H1 (cell line): ENCODE measurements around the gene C19orf18. TPM values are rescaled to one million over a fixed set of nuclear protein-coding genes. Genes with fewer than 3 reads are reported as not detected.
A peak's percentile ranks its signal among the peaks of the same experiment; 100 is the strongest.

Experiments
- CHD7 ChIP-seq: fragments of 300-600 bp; sonication (generic); IDR thresholded peaks from 2 replicates; pipeline ENCODE4 v1.7.1; 2012; ENCODE audit warnings: low read length, moderate library complexity, mild to moderate bottlenecking, inconsistent platforms; ENCODE audit not compliant: insufficient replicate concordance
- EP300 ChIP-seq, 2 experiments: IDR thresholded peaks; 1 replicate in 1 of 2; 2 replicates in 1 of 2; pipeline ENCODE4 v1.6.1; 2011 to 2012; ENCODE audit warnings: low read depth in 2 of 2, low read length in 2 of 2, mild to moderate bottlenecking in 2 of 2, borderline replicate concordance in 1 of 2, inconsistent platforms in 1 of 2, moderate library complexity in 1 of 2
- HDAC6 ChIP-seq: IDR thresholded peaks from one replicate; pipeline ENCODE4 v1.7.1; 2012; ENCODE audit warnings: low read depth, mild to moderate bottlenecking, inconsistent platforms, low read length, moderate library complexity
- JUND ChIP-seq: IDR thresholded peaks from 2 replicates; pipeline ENCODE4 v1.6.1; 2011; ENCODE audit warnings: mild to moderate bottlenecking, improper control_type of control experiment, low read length
- NRF1 ChIP-seq: IDR thresholded peaks from 2 replicates; pipeline ENCODE4 v1.6.1; 2011; ENCODE audit warnings: mild to moderate bottlenecking, low read depth, low read length, improper control_type of control experiment
- RXRA ChIP-seq: IDR thresholded peaks from 2 replicates; pipeline ENCODE4 v1.6.1; 2011; ENCODE audit warnings: low read depth, mild to moderate bottlenecking, low read length, moderate library complexity; ENCODE audit not compliant: insufficient read depth
- SIRT6 ChIP-seq: IDR thresholded peaks from one replicate; pipeline ENCODE4 v1.7.1; 2012; ENCODE audit warnings: low read length, inconsistent platforms
- SP4 ChIP-seq: IDR thresholded peaks from 2 replicates; pipeline ENCODE4 v1.6.1; 2012; ENCODE audit warnings: low read length, inconsistent platforms
- TAF1 ChIP-seq: IDR thresholded peaks from 2 replicates; pipeline ENCODE4 v1.6.1; 2011; ENCODE audit warnings: mild to moderate bottlenecking, low read depth, low read length
- YY1 ChIP-seq: IDR thresholded peaks from 2 replicates; pipeline ENCODE4 v1.6.1; 2011; ENCODE audit warnings: low read depth, mild to moderate bottlenecking, low read length
- polyA plus RNA-seq, 7 experiments: library from polyadenylated mRNA; depleted of rRNA in 3 of 7; stranded (reverse) in 5 of 7; unstranded in 2 of 7; fragments of >200 nt in 5 of 7; fragments of 200-250 nt in 2 of 7; gene quantifications; 1 replicate in 5 of 7; 2 replicates in 1 of 7; 4 replicates in 1 of 7; pipeline versions ENCODE4 v1.2.1 to v1.2.3, GENCODE V29; 2011 to 2013; ENCODE audit warnings: missing spikeins in 2 of 7, mixed read lengths in 2 of 7
- total RNA-seq: library from RNA; stranded (reverse); fragmentation: NEBNext Ultra II Directional; extraction: Animal tissue kit (Norgen Biotek cat#: 25700); gene quantifications from 2 replicates; pipeline ENCODE4 v1.2.1, GENCODE V29; 2021
- TF ChIP-seq, protein P1 (sequence below): IDR thresholded peaks from 2 replicates; pipeline ENCODE4 v1.6.1; 2012; ENCODE audit warnings: inconsistent platforms

Gene C19orf18
- total and polyA plus RNA-seq, 2 of the 8 experiments (the other 6 are each of a cell fraction or from before 2014, with no cell fraction given), result 0.12 to 0.99 TPM

- no peak for TF ChIP-seq CHD7
- no peak for TF ChIP-seq SP4
- TF ChIP-seq NRF1, result no peak
- TF ChIP-seq JUND, result no peak
- TF ChIP-seq EP300 (IDR thresholded peaks at IDR 0.05; ENCODE audit: borderline replicate concordance in 1 of 2, low read depth in 2 of 2, low read length in 2 of 2), result peak in 1 of 2 experiments; percentile 71; a peak in 1 of 3 replicates
- TF ChIP-seq TAF1, result peak; percentile 85
- no peak for TF ChIP-seq SIRT6
- TF ChIP-seq, protein P1, sequence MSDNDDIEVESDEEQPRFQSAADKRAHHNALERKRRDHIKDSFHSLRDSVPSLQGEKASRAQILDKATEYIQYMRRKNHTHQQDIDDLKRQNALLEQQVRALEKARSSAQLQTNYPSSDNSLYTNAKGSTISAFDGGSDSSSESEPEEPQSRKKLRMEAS, result peak; percentile 88
- TF ChIP-seq RXRA, result no peak
- peak; percentile 17; the same call in 1 of the 2 replicates for TF ChIP-seq YY1
- TF ChIP-seq HDAC6, result no peak
Observed at GRCh38 chr19:57947419-57948134, 26.8 kb downstream of the C19orf18 start, which contains the start of gene ZNF256 (continued).
